Epithelial cell of prostate (primary cell): ENCODE measurements around the gene RFTN1.

Experiments
- DNase-seq: peaks from one replicate; pipeline ENCODE4 v3.0.0-alpha.2; 2011; ENCODE audit warnings: low read depth, low spot score
- H3K27ac ChIP-seq: fragments of 450-650 bp; 2 replicates; pipeline ENCODE4 v1.5.1; 2017; ENCODE audit warnings: mild to moderate bottlenecking

The RFTN1 gene

DNA sequence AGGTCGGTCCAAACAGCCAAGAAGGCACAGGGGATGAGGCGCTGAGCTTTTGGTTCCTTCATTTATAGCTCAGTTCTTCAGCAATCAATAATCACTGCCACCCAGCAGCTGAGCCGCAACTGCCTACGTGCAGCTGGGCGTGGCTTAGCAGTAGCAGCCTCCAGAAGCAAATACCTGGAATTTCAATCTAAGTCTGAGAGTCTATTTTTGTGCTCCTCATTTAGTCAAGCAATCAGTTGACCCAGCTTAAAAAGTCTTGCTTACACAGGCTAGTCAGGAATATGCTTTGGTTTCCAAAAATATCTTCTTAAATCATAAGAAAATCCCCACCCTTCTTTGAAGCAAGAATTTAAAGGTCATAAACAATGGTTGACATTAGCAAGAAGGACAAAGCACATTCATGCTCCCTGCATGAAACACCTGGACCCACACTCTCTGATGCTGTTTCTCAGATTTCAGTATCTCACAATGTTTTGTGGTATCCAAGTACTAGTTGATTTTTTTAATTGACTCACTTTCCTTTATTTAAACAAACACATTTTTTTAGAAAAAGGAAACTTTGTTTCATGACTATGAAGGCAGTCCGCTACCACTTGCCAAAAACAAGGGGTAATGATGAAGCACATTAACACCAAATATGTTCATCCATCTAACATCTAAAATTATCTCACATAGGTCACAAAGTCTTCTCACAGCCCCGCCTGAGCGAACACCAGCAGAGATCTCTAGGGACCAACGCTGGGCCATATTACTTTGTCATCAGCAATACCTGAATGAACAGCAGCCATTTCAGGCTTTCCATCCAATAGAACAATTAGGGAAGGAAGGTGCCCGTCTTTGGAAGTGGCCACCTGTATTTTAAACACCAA lies 142.4 kb downstream of the RFTN1 start:
- no peak overlapping the region for H3K27ac ChIP-seq
- no peak for DNase-seq

DNA sequence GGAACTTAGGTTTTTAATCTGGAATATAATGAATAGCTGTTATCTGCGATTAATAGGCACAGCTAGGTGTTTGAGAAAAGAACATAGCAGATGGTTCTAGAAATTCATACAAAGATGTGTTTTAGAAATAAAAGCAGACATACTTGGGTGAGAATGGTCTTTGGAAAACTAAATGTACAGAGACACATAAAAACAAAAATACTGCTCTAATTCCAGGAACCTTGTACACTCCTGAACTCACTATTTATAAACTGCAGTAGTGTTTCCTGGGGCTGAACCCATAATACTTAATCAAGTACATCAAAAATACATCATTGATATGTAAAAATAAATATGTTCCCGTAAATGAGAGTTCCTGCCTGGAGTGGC lies 143.0 kb downstream of the RFTN1 start:
- no peak for DNase-seq
- H3K27ac ChIP-seq, result no peak overlapping the region

DNA sequence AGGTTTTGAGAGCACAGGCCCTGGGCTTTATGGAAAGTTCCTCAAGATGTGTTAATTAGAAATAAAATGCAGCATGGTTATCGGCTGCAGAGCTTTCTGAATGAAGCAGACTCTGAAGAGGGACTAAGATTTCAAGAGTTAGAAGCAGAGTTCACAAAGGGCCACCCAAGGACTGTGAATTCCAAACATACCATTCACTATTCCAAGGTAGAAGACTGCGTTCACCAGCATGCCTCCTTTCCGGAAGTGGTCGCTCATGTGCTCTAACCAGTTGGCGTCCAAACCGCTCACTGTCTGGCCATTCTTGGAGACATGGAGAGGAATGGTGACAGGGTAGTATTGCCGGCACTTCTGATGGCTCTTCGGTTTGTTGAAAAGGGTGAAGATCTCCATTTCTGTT lies 143.6 kb downstream of the RFTN1 start:
- no peak overlapping the region for H3K27ac ChIP-seq
- no peak for DNase-seq

DNA sequence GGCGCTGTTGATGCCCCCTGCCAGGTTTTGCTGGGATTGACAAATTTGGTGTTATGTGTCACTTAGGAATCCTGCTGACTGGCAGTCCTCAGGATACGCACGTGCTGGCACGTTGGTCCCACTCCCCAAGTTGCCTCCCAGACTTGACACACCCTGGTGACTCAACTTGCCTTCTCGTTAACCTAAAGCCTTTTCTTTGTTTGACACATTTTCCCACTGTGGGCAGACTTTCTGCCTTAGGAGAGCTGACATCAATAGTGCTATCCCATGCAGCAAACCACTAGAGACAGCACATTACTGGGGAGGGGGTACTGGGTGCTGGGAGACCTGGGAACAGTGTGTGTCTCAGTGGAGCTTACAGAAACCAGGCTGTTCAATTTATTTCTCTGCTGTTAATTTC lies 144.2 kb downstream of the RFTN1 start:
- DNase-seq, result peak; percentile 82
- H3K27ac ChIP-seq, result no peak overlapping the region

DNA sequence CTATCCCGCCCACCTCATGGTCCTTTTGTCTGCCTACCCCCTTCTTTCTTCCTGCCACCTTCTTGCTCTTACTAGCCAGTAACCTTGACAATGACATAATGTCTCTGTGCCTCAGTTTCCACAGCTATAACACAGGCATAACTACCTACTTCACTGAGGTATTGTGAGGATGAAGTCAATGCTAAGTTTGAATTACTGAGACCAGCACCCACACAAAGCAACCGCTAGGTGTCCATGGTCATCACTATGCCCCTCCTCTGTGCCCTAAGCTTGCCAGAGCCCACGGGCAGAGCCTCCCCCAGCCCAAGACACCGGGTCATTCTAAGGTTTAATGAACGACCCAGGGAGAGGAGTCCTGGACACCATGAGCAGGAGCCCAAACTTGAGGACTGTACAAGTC lies 146.9 kb downstream of the RFTN1 start:
- no peak for DNase-seq
- H3K27ac ChIP-seq, result no peak overlapping the region

DNA sequence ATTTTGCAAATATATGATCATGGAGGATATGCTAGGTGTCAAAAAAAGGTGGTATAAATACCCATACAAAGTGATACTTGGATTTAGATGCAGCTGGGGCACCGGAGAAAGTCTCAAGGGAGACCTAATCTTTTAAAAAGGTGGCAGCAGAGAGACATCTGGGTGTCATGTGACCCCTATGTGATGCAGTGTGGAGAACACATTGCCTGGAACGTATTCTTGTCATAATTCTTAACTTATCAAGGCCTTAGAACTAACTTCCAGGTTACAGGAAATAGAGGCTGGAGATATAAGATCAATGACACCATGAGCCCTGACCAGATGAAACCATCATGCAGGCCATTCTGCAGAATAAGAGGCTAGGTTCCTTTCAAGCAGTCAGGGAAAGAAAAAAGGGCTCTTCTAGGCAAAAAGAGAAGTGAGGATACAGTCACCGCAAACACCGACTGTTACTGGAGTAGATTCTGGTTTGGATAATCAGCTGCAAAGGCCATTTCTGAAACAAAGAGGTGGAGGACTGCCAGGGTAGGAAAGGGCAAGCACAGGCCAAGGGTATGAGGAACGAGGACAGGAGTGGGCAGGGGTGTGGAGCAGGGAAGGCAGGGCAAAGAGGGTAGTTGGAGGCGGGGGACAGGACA lies 147.9 kb downstream of the RFTN1 start:
- no peak for DNase-seq
- H3K27ac ChIP-seq, result no peak overlapping the region

DNA sequence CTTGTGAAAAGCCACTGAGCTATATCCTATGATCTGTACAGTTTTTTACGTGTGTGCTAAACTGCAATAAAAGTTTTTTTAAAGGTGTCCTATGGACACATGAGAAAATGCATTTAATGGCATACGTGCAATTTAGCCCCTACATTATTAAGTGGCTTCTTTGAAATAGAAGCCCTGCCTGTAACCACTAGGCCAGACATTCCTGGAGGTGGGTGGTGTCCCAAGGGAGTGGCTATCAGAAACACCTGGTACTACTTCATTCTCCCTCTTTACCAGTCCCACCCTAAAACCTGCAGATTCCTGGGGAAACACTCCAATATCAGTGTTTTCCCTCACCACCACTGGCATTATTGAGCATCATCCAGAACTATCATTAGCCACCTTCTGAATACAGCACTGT lies 148.5 kb downstream of the RFTN1 start:
- DNase-seq, result no peak
- H3K27ac ChIP-seq, result no peak overlapping the region

DNA sequence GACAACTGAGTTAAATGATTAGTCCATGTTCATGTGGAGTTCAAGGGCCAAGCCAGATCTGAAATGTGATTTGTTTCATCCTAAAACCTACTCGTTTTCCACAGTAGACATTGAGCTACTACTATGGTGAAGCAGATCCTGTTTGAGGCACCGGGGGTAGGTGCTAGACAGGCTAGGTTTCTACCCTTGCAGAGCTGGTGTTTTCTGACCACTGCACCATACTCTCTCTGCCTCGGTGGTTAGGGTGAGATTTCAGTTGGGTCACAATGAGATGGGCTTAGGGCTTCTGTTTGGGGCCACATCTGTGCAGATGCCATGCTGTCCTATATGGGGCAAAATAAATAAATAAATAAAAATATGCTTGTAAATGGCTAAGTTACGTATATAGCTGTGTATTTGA lies 149.2 kb downstream of the RFTN1 start:
- no peak for DNase-seq
- no peak overlapping the region for H3K27ac ChIP-seq

DNA sequence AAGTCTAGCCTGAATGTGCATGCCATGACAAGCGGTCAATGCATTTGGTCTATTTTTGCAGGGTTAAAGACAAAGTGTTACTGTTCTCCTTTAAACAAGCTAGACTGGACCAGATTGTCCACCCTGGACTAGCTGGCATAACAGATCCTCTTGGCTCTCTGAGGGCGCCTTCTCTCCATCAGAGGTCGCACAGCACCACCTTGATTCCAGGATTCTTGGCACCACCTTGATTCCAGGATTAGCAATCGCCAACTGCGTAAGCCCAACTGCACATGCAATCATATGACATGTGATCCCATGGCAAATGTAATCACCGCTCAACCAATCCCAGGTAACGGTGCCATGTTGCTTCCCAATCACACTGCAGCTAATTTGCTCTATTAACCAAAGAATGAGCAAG lies 149.9 kb downstream of the RFTN1 start:
- no peak overlapping the region for H3K27ac ChIP-seq
- DNase-seq, result no peak

DNA sequence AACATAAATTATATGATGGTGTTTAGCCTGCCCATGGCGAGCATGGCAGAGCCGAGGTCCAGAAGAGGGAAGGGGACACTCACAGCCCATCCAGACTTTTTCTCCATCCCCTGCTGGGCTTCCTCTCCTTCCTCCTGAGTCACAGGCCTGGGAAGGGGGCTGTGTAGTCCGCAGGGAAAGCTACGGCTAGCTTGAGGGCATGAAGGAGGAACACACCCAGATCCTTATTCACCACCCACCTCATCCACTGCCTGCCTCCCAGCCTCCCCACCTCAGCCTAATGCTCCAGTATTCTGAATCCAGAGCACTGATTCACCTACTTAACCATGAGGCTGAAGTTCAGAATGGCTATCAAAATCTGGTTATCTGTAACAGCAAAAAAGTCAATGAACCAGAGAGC lies 150.7 kb downstream of the RFTN1 start:
- H3K27ac ChIP-seq, result no peak overlapping the region
- DNase-seq, result no peak

DNA sequence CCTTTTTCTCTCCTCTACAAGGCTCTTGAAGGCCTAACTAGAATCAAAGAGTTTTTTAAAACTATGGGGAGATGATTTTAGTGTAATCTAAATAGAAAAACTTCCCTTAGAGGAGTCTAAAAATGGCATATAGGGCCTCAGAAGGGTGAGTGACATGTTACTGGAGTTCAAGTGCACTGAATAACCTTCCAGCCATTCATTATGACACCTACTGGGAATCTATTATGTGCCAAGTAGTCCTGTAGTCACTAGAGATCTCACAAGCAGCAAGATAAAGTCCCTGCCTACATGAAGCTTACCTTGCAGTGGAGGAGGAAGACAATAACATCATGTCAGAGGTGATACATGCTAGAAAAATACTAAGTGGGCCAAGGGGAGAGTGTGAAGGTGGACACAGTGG lies 152.4 kb downstream of the RFTN1 start:
- no peak overlapping the region for H3K27ac ChIP-seq

DNA sequence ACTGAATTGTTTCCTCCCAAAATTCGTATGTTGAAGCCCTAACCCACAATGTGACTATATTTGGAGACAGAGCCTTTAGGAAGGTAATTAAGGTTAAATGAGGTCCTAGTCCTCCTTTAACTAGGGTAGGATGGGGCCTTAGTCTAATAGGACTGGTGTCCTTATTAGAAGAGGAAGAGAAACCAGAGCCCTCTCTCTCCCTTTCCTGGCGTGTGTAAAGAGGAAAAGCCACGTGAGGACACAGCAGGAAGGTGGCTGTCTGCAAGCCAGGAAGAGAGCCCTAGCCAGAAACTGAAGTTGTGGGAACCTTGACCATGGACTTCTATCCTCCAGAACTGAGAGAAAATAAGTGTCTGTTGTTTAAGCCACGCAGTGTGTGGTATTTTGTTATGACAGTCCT lies 154.2 kb downstream of the RFTN1 start:
- H3K27ac ChIP-seq, result no peak overlapping the region
- DNase-seq, result no peak

More for the DNA sequence above, 152.4 kb downstream of the RFTN1 start:
- no peak for DNase-seq

DNA sequence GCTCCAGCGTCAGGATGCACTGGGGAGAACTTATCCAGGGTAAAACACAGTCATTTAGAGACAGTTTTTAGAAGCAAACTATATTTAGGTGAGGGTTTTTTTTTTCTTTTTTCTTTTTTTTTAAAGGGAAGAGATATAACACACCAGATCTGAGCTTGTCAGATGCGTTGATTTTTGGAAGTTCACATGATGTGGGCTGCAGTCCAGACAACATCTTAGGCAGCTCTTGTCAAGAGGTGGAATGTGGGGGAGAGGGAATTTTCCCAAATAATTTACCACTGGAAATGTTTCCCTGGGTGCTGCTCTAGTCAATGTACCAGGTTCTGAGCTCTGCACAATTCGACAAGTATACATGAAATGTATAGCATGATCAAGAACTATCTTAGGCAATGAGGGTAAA lies 155.2 kb downstream of the RFTN1 start:
- no peak for DNase-seq
- H3K27ac ChIP-seq, result no peak overlapping the region

DNA sequence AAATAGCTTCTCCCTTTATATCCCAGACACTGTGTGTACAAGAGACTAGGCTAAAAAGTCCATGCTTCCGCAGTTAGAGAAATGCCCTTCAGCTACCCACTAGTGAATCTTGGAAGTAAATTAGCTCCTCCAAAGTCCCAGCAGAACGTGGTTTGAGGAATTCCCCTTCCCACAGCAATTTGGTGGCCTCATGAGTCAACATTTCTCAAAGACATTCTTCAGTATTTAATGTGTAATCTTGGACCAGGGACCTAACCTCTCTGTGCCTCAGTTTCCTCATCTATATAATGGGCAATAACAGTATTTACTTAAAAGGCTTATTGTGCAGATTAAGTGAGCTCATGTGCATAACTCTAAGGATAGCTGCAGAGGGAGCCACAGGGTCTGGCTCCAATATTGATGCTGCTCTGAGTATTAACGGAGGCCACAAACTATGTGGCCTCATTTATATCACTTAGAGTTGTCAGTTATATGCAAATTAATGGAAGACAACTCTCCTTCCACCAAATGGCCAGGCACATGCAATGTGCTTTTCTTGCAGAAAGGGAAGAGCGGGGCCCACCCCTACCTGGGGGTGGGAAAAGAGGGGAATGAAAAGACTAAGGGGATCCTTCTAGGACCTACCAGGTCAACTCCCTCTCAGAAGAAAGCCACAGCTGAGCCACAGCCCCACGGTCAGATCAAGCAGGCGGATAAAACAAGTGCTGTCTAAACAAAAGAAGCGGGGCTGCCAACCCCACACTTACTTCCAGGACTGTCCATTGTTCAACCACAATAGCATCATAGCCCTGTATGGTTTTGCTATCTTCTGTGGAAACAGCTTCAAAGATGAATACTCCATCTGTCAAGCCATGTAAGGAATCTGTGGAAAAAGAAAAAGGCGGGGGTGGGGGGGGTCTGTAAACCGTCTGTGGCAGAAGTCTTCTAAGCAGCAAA lies 156.0 kb downstream of the RFTN1 start:
- no peak for DNase-seq
- H3K27ac ChIP-seq, result no peak overlapping the region

DNA sequence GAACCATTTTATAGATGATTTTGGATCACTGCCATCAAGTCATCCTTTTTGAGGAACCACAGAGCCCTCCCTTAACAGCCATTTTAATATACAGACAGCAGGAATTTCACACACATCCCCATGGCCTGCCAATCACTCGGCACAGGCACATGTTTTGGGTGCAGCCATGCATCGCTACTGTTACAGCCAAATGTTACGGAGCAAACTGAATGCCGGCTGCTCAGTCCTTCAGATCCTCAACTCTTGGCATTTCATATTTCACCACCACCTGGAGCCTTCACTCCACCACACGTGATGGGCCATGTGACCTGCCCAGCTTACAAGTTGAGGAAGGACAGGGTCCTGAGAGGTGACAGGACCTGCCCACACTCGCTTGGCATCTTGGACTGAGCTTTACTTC lies 157.7 kb downstream of the RFTN1 start:
- no peak for DNase-seq
- H3K27ac ChIP-seq, result no peak overlapping the region

DNA sequence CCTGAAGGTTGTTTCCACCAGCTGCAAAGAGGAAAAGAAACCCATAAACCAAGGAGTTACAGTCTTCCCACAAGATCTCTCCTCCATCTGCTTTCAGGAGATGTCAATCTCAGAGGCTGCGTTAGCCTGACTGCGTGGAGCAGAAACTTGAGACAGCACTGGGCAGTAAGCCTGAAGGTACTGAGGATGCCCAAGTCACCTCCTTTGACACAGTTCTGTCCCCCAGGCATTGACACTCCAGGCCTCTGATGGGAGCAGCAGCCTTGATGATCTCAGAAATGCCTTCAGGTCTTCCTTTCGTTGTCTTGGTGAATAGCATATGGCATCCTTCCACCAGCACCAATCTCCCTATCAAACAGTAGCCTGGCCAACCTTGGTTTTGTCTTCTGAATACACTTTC lies 159.2 kb downstream of the RFTN1 start:
- H3K27ac ChIP-seq, result no peak overlapping the region
- no peak for DNase-seq

DNA sequence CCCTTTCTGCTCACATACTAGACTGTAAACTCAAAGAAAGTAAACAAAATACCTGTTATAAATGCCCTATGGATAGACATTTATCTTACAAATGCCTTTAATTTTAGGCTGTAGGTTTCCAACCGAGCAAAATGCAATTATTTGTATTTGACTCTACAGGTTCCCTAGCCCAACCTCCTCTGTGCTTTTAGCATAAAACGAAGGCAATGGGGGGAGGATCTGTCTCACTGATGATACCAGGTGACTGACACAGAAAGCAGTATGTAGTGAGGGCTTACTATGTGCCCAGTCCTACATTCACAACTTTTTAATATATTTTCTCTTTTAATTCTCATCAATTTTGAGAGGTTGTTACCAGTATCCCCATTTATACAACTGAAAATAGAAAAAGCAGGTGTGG lies 161.1 kb downstream of the RFTN1 start:
- H3K27ac ChIP-seq, result no peak overlapping the region
- DNase-seq, result no peak

DNA sequence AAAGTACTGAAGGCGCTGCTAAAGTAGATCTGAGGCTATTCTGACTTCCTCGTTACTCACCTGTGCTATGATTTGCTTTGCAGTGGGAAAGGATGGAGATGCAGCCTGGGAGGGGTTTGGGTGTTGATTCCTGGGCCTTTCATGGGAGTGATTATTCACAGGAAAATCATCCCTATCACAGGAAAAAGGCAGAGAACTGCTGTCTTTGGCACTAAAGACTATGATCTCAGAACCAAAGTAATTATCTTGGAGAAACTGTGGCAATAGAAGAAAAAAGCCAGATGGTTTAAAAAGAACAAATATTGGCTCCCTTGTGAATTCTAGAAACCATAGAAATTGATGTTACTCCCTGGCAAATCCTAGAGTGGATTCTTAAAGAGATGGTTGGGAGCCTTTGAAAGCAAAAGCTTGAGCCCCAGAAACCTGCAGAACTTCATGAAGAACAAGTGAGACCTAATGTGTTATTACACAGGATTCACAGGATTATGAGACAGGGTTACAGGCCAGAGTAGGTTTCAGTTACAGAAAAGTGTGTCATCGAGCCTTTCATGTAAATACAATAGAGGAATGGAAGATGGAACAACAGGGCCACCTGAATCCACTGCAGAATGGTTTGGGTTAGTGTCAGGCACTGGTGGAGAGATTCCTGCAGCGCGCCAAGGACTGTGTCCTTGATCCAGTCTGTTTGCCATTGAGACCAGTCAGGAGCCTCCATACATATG lies 162.7 kb downstream of the RFTN1 start:
- no peak overlapping the region for H3K27ac ChIP-seq
- DNase-seq, result no peak

DNA sequence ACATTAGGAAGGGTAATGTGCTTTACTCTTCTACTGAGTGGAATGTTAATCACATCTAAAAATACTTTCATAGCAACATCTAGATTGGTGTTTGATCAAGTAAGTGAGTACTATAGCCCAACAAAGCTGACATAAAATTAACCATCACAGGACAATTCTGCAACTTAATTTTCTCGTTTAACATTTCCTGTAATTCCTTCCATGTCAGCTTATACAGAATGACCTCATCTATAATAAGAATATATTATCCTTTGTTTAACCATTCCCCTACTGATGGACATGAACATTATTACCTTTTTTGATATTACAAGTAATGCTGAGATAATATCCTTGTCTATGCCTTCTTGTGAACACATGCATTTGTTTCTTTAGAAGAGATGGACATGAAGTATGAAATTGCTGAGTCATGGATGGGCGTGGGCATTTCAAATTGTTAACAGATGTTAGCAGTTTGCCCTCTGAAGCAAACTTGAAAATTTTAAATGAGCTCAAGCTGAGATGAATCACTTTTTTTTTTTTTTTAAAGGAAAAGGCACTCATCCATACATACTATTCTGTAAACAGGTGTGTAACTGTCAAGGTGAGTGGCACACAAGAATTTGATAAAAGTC lies 163.4 kb downstream of the RFTN1 start:
- no peak for DNase-seq
- no peak overlapping the region for H3K27ac ChIP-seq

DNA sequence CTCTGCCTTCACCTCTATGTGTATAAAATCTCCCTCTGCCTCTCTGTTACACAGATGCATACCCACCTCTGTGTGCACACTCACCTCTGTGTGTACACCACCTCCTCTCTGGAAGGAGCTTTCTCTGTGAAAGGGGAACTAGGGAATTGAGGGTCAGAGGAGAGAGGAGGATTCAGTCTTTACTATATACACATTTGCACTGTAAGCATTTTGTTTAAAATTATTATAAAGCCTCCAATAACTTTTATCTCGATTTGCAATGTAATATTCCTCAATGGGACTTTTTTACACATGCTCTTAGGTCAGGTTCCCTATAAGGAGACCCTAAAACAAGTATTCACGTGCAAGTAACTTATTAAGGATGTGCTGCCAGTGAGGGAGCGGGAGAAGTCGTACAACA lies 166.0 kb downstream of the RFTN1 start:
- no peak overlapping the region for H3K27ac ChIP-seq
- no peak for DNase-seq
